Ishikawa (cell line): Measurements from ENCODE around the gene DNTTIP2.

Source experiments
- EGR1 ChIP-seq: IDR thresholded peaks from 2 replicates; pipeline ENCODE4 v1.6.1; 2012
- FOXM1 ChIP-seq: IDR thresholded peaks from 2 replicates; pipeline ENCODE4 v1.6.1; 2012; ENCODE audit warnings: low read depth, borderline replicate concordance
- NFIC ChIP-seq: IDR thresholded peaks from 2 replicates; pipeline ENCODE4 v1.6.1; 2012
- RAD21 ChIP-seq: IDR thresholded peaks from 2 replicates; pipeline ENCODE4 v1.6.1; 2012; ENCODE audit warnings: low read depth
- REST ChIP-seq: IDR thresholded peaks from 2 replicates; pipeline ENCODE4 v1.6.1; 2012; ENCODE audit warnings: low read depth, mild to moderate bottlenecking
- TAF1 ChIP-seq: IDR thresholded peaks from 2 replicates; pipeline ENCODE4 v1.6.1; 2012; ENCODE audit warnings: low read depth, mild to moderate bottlenecking
- YY1 ChIP-seq: IDR thresholded peaks from 2 replicates; pipeline ENCODE4 v1.6.1; 2012; ENCODE audit warnings: low read depth
- ZBTB7A ChIP-seq: IDR thresholded peaks from 2 replicates; pipeline ENCODE4 v1.6.1; 2012; ENCODE audit warnings: low read depth

DNA sequence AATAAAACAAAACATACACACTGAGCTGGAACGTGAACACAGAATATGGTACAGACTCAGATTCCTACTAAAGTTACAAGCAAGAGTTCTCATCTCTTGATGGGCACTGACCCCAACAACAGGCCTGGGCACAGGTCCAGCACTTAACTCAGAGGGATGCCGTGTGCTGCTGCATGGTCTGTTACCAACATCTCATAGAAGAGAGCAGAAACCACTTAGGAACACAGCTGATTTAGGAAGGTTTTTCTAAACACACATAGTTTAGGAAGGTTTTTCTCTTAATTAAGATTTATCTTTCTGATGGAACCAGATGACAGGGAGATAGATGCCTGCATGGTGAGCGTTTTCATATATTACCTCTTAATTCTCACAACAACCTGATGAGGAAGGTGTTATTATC lies 28.7 kb upstream of the DNTTIP2 start:
- TF ChIP-seq TAF1 (no peak), REST (no peak), YY1 (no peak), RAD21 (no peak), EGR1 (no peak), FOXM1 (no peak), ZBTB7A (no peak), NFIC (0 out of 2 replicates have a peak, but pooled peaks have one; percentile 26)
